GM18517 (cell line): ENCODE results near the gene PRAMEF6.
"Not testable (repeated sequence)": the region's sequence is repeated elsewhere in the genome, so short reads cannot be mapped to it uniquely, and the experiment has no call there.

Experiments used
- ATAC-seq: cut with Tn5 transposase; IDR thresholded peaks from one replicate; pipeline ENCODE4 v1.9.1; 2021; ENCODE audit warnings: mild to moderate bottlenecking, moderate library complexity; ENCODE audit not compliant: unreplicated experiment

PRAMEF6 gene

DNA sequence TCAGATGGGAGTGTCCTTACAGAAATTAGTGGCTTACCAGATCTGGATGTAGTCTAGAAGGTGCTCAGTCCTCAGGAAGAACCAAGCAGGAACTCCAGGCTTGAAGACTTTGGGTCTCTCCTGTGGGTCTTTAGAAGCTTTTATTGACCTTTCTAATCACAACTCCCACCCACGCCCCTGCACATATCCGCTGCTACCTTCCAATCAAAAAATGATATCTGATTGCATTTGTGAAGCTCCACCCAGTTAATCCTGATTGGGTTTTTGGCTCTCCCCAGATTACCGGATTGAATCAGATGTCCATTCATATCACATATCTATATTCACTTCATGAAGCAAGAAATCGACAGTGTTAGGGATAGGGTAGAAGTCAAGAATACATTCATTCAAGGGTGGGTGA lies at the start of gene PRAMEF6:
PRAMEF6 (minus strand) TSS at position 101 of the 400 bp plus-strand sequence. CDS start 5,062 bp downstream, outside the sequence.
- not testable (repeated sequence) for ATAC-seq

DNA sequence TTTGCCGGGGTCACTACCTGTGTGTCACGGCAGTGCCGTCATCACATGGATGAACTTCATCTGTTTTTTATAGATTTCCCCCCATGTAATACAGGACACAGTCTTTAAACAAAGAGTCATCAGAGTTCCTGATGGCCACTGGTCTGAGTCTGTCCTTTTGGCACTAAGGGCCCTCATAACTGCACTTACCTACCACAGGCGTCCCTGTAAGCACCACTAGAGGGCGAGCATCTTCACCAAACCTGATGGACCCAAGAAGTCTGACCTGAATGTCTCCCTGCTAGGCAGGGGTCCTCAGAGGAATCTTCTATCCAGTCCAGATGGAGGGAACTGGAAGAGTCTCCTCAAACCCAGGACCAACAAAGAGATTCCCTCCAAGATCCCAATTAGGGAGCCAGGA lies 23.0 kb downstream of the PRAMEF6 start:
- not testable (repeated sequence) for ATAC-seq

DNA sequence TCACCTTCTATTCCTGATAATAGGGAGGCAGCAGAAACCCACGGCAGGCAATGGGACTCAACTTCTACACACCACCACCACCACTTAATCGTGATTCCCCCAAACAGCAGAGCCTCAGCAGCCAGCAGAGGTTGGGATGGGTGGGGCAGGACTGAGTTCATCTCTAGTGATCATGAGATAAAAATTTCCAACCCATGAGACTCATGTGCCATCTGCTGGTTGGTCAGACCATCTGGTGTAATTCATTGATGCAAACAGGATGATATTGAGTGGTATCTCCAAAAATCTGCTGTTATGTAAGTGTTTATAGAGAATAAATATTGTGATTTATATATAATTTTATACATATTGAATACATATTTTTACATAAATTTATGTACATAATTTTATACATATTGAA lies 25.6 kb downstream of the PRAMEF6 start:
- ATAC-seq: not testable (repeated sequence)

DNA sequence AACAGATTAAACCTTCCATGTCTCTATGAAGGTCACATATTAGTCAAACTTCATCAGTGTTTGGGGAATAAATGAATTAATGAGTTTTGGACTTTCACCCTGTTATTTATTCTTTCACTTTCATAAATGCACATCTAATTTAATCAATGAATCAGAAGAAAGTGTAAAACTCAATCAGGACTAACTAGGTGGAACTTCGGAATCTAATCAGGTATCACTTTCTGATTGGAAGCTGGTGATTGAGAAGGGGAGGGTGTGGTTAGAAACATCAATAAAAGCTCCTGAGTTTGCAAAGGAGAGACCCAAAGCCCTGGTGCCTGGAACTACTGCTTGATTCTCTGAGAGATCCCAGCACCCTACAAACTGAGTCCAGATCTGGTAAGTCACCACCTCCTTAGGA lies 31.1 kb downstream of the PRAMEF6 start, which contains the start of gene PRAMEF7:
PRAMEF7 (plus strand) TSS at position 301 of the 400 bp plus-strand sequence. CDS start 1,083 bp downstream, outside the sequence.
- not testable (repeated sequence) for ATAC-seq

DNA sequence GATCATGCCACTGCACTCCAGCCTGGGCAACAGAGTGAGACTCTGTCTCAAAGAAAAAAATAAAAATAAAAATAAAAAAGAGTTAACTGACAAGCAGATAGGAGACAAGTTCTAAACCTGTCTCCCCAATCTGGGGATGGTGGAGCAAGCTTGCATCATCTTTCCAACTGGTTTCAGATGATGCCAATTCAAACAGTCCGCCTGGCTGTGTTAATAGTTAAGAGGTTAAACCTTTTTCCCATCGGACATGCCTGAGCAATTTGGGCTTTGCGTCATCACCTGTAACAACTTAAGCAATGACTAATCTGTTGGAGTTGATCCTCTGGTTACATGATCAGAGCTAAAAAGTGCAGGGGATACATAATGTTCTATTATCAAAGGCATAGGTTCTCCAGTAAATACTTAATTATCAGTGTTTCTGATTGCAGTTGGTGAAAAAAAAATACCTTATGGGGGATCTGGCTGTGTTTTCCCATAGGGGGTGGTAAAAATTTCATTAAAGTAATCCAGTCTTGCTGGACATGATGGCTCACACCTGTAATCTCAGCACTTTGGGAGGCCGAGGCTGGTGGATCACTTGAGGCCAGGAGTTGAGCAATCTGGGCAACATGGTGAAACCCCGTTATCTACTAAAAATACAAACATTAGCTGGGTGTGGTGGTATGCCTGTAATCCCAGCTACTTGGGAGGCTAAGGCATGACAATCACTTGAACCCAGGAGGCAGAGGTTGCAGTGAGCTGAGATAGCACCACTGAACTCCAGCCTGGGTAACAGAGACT lies 43.4 kb downstream of the PRAMEF6 start:
- not testable (repeated sequence) for ATAC-seq

DNA sequence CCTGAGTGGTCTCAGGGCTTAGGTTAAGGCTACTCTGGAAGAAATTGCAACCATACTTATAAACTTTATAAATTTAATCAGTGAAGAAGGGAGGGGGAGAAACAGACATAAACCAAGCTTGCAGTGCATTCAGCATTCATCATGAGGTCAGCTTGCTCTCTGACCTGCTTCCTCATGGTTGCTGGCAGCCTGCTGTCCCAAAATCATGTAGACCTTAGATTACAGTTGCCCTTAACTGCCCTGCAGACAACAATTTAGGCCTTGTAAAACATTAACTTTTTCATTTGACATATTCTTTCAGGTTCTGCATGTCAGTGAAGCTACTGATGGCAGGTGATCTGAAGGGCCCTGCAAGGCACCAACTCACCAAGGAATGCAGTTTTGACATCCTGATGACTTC lies 48.2 kb downstream of the PRAMEF6 start:
- ATAC-seq: not testable (repeated sequence)

DNA sequence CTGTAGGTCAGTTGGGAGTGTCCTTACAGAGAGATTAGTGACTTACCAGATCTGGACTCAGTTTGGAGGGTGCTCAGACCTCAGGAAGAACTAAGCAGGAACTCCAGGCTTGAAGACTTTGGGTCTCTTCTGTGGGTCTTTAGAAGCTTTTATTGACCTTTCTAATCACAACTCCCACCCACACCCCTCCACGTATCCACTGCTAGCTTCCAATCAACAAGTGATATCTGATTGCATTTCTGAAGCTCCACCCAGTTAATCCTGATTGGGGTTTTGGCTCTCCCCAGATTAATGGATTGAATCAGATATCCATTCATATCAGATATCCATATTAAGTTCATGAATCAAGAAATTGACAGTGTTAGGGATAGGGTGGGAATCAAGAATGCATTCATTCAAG lies 49.2 kb downstream of the PRAMEF6 start, which contains the start of gene PRAMEF10:
PRAMEF10 (minus strand) TSS at position 101 of the 400 bp plus-strand sequence. CDS start 2,423 bp downstream, outside the sequence.
- not testable (repeated sequence) for ATAC-seq
